IMR-90 (cell line): ENCODE data around the gene NSL1.

Experiments
- CTCF ChIP-seq: conservative IDR thresholded peaks from 2 replicates; pipeline ENCODE4 v1.5.1; 2012; ENCODE audit warnings: mild to moderate bottlenecking, low read depth, low read length, improper control_type of control experiment
- POLR2A ChIP-seq: IDR thresholded peaks from 2 replicates; pipeline ENCODE4 v1.6.1; 2012; ENCODE audit warnings: mild to moderate bottlenecking, low read depth, low read length
- RAD21 ChIP-seq: IDR thresholded peaks from 2 replicates; pipeline ENCODE4 v1.6.1; 2012; ENCODE audit warnings: low read length, improper control_type of control experiment
- RFX5 ChIP-seq: IDR thresholded peaks from 2 replicates; pipeline ENCODE4 v1.8.0; 2012; ENCODE audit warnings: low read depth, mild to moderate bottlenecking, low read length, moderate library complexity
- USF2 ChIP-seq: fragments of 150-350 bp; IDR thresholded peaks from 2 replicates; pipeline ENCODE4 v1.6.1; 2017; ENCODE audit warnings: mild to moderate bottlenecking, antibody characterized with exemption, low read length, low read depth

- TF ChIP-seq USF2 (no peak), RFX5 (no peak), CTCF (no peak), RAD21 (no peak), POLR2A (no peak)
These were observed 107.0 kb downstream of the NSL1 start for GRCh38 chr1:212684521-212685090.
